GM18511 (cell line): ENCODE measurements around the gene PCMT1.
"Not testable (repeated sequence)": the region's sequence is repeated elsewhere in the genome, so short reads cannot be mapped to it uniquely, and the experiment has no call there.

Source experiments
- ATAC-seq: cut with Tn5 transposase; IDR thresholded peaks from one replicate; pipeline ENCODE4 v1.9.1; 2021; ENCODE audit warnings: mild to moderate bottlenecking, moderate library complexity; ENCODE audit not compliant: unreplicated experiment

The PCMT1 gene

DNA sequence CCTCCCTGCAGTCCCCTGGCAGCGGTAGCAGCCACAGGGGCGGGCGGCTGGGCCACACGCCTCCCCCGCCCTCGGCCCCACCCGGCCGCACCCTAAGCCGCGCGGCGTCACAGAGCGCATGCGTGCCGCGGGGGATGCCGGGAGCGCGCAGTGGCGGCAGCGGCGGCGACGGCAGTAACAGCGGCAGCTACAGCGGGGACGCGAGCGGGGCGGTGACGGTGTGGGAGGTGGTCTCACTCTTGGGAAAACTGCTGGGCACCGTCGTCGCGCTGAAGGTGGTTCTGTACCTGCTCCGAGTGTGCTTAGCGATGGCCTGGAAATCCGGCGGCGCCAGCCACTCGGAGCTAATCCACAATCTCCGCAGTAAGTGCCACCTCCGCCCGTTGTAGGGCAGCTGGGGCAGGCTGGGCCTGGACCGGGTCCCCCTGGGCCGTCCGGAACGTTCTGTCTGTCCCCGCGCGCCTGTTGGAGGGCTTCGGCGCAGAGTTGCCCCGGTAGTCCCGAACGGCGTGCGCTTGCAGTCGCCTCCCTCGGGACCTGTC, at the start of gene PCMT1:
PCMT1 (plus strand) TSS at position 148 of the 542 bp plus-strand sequence; CDS start at position 309, 161 bp downstream.
- ATAC-seq, result peak; percentile 87

GRCh38 chr6:149701714-149702113, 47.8 kb upstream of the PCMT1 start:
- ATAC-seq, result no peak

GRCh38 chr6:149711711-149712110, 37.8 kb upstream of the PCMT1 start:
- no peak for ATAC-seq

GRCh38 chr6:149714442-149714841, 35.1 kb upstream of the PCMT1 start:
- ATAC-seq, result no peak

DNA sequence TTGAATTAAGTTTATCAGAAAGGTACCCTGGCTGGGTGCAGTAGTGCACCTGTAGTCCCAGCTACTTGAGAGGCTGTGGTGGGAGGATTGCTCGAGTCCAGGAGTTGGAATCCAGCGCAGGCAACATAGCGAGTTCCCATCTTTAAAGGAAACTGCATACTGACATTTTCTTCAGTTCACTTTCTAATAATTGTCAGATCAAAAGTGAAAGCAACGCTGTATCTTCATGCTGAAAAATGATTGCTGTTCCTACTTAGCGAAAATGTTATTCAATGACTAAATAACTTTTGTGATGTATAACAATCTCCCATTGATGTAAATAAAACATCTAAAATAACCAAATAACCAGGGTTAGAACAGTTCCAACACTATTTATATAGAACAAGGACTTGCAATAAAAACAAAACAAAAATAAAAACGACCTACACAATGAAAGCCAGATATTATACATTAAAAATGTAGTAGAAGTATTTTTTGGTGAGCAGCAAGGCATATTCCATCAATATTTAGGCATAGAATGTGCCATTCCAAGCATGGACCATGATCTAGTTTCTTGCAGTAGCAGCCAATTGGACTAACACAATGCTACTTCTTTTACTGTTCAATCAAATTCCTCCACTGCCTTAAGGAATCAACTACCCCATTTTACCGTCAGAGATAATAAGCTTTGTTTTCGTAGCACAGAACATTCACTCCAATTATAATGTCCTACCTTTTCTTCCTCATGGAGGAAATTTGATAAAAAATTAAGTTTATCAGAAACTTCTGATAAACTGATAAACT, 33.2 kb upstream of the PCMT1 start:
- no peak for ATAC-seq

- no peak for ATAC-seq
Observed at GRCh38 chr6:149717255-149717587, 32.3 kb upstream of the PCMT1 start.

GRCh38 chr6:149717588-149718458, 31.7 kb upstream of the PCMT1 start, which contains the start of gene LATS1:
TSS of gene LATS1 (minus strand) at chr6:149718101. CDS start at chr6:149702126, 15,975 bp downstream.
- ATAC-seq, result peak; percentile 87

GRCh38 chr6:149719531-149719930, 30.0 kb upstream of the PCMT1 start:
- no peak for ATAC-seq

- no peak for ATAC-seq
Observed at GRCh38 chr6:149723262-149723661, 26.3 kb upstream of the PCMT1 start.

DNA sequence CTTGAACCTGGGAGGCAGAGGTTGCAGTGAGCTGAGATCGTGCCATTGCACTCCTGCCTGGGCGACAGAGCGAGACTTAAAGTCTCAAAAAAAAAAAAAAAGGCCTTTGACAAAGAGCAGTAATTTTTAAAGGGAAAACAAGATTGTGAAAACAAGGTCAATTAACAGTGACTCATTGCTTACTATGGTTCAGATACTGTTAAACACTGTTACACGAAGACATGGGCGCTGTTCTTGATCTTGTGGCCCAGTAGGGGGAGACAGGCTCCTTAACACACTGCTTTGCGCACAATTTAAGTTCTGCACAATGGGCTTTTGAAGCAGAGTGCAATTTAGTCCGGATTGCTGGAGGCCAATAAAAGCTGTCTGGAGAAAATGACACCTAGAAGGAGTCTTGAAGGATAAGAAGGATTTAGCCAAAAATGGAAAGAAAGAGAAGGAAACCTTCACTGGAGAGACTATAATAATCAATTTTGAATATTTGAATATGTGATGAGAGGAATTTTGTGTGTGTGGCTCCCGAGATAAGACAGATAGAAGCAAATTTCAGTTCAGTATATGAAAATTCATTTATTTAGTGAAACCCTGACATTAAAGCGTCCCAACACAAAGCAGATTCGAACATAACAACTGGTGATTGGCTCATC, 25.6 kb upstream of the PCMT1 start:
- ATAC-seq, result peak; percentile 82

DNA sequence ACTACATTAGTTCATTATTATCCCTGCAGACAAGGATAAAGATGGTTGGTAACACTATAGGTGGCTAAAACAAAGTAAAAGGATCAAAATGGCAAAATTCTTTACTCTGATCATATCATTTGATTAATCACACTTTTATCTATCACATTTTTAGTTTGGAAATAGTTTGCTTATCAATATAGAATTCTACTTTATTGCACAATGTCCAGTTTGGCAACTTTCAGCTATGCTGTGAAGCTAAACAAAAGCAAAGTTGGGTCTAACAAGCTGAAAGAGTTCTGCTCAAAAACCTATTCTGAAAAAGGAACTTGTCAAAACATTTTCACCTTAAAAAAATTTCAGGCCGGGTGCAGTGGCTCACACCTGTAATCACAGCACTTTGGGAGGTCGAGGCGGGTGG, 23.8 kb upstream of the PCMT1 start:
- ATAC-seq, result no peak

GRCh38 chr6:149727793-149728498, 21.6 kb upstream of the PCMT1 start:
- ATAC-seq, result no peak

DNA sequence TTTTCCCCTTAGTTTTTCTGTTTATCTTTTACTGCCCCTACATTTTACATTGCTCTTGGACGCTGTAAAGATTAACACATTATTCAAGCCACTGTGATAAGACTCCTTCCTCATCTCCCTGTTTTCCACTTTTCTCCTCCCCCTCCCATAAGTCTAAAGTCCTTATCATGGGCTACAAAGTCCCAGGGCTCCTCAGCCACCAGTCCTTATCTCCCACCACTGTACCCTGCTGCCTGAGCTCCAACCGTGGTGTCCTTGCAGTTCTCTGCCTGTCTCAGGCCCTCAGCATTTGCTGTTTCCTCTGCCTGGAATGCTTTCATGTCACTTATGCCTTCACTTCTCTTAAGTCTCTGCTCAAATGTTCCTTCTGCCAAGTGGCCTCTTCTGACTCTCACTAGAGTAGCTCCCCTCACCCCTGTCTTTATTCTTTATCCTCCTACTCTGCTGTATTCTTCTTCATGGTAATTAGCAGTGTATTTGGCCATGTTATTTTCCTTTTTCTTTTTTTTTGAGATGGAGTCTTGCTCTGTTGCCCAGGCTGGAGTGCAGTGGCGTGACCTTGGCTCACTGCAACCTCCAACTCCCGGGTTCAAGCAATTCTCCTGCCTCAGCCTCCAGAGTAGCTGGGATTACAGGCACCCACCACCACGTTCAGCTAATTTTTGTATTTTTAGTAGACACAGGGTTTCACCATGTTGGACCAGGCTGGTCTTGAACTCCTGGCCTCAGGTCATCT, 20.9 kb upstream of the PCMT1 start:
- no peak for ATAC-seq

DNA sequence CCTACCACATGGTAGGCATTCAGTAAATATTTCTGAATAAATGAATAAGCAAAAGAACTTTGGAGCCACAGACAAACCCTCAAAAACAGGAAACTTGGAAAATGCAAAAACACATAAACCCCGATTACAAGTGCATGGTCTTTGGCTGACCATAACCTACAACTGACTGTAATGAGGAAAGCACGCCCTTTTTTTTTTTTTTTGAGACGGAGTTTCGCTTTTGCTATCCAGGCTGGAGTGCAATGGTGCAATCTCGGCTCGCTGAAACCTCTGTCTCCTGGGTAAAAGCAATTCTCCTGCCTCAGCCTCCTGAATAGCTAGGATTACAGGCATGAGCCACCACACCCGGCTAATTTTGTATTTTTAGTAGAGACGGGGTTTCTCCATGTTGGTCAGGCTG, 19.7 kb upstream of the PCMT1 start:
- no peak for ATAC-seq

- ATAC-seq, result no peak
Observed at GRCh38 chr6:149733089-149733720, 16.3 kb upstream of the PCMT1 start.

DNA sequence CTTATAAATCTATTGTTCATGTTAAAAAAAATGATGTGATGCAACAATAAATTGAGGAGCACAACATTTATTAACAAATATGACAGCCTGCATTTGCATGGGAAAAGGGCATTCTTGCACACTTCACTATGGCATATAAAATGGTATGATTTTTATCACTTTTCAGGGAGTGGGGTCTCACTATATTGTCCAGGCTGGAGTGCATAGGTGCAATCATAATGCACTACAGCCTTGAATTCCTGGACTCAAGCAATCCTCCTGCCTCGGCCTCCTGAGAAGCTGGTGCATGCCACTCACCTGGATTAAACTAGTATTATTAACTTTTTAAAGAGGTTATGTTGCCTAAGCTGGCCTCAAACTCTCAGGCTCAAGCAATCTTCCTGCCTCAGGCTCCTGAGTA, 14.6 kb upstream of the PCMT1 start:
- ATAC-seq, result no peak

DNA sequence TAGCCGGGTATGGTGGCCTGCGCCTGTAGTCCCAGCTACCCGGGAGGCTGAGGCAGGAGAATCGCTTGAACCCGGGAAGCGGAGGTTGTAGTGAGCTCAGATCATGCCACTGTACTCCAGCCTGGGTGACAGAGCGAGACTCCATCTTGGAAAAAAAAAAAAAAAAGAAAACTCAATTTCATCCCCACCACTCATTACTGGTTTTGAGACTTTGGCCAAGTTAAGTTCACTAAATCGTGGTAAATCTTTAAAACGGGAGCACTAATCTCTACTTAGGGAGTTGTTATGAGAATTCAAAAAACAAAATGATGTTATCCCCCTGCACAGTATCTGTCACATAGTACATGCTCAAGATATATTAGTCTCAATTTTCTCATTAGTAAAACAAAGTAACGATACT, 4.3 kb upstream of the PCMT1 start:
- ATAC-seq, result not testable (repeated sequence)

DNA sequence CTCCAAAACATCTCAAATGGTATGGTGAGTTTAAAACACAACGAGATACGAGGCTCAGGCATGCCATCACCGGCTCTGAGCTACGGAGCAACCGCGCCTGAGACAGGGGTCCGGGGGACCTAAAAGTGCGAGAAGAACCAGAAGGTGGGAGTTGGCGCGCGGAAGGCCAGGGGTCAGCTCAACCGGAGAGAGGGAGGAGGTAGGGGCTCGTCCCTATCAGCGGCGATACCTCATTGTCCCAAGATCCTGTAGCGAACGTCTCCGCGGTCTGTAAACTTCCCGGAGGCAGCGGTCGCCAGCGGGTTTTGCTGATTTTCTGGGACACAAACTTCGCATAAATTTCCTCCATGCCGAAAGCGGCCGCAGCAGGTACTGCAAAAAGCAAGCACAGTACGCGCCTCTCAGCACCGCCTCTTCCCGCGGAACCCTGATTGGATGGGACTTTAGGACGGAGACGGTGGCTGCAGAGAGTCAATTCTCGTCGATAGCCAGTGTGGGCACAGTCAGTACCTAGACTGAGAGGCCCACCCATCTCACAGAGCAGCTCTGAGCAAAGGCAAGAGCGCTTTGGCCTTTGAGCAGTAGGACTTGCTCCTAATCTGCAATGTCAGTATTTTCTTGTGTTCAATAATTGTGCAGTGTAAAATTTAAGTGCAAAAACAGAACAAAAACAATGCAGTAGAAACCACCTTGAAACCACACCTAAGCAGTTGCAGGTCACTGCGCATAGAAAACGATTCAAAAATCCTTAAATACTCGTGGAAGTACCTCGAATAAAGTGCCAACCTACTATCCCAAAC, 3.2 kb upstream of the PCMT1 start, which contains the start of gene NUP43:
NUP43 (minus strand) TSS at position 383 of the 800 bp plus-strand sequence; CDS start at position 349, 34 bp downstream.
- peak; percentile 60 for ATAC-seq
